ENCODE measurements around the gene SLCO2B1. TPM values are rescaled to one million over a fixed set of nuclear protein-coding genes. Genes with fewer than 3 reads are reported as not detected.

Gene SLCO2B1
- total RNA-seq, 2 experiments from 2014 or later: not detected

DNA sequence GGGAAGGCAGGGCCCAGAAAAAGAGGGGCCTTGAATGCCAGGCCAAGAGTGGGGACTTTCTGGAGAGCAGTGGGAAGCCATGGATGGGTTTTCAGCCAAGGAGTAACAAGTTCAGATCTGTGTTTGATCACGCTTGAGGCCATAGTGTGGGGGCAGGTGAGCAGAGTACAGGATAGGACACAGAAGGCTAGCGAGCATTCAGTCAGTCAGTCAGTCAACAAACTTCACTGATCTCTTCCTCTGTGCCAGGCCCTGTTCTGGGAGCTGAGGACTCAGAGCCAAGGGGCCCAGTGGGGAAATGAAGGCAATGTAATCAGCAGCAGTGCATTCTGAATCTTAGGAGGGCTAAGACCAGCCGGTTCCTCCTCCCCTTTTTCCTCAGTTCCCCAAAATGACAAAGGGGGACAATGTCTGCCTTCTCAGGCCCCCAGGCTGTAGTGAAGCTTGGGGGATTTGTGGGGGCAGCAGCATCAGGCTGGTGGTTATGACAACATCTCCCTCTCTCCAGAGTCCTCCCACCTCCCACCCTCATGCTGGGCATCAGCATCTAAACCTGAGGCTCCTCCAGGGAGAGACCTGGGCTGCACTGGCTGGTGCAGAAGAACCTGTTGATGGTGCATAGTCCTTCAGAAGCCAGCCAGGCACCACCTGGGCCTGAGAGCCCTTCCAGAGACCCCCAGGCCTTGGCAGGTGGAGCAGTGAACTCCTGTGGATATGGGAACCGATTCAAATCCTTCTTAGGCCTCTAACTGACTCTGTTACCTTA lies 46.8 kb downstream of the SLCO2B1 start:
- no peak overlapping the region for H3K27ac Mint-ChIP-seq
- POLR2A ChIA-PET: no interaction called here
- intact Hi-C loops (cut with micrococcal nuclease): no loop called here
- CTCF ChIA-PET: interaction anchor here (22.8 kb wide), 1 partner anchor 52 kb away, joined by 557 read pairs; the partner anchor contains the start of gene SLCO2B1
- H3K36me3 Mint-ChIP-seq (ENCODE audit: low read depth): no peaks in the 10 kb centered on the region
- no peaks in the 10 kb centered on the region for H3K9me3 Mint-ChIP-seq
- H3K4me3 Mint-ChIP-seq: no peak overlapping the region
- no peaks in the 10 kb centered on the region for H3K27me3 Mint-ChIP-seq
- H3K4me1 Mint-ChIP-seq (ENCODE audit: low read depth): no peaks in the 10 kb centered on the region
- TF ChIP-seq CTCF (IDR thresholded peaks at IDR 0.05): no peak
- DNase-seq: no peak
- no peak for ATAC-seq

DNA sequence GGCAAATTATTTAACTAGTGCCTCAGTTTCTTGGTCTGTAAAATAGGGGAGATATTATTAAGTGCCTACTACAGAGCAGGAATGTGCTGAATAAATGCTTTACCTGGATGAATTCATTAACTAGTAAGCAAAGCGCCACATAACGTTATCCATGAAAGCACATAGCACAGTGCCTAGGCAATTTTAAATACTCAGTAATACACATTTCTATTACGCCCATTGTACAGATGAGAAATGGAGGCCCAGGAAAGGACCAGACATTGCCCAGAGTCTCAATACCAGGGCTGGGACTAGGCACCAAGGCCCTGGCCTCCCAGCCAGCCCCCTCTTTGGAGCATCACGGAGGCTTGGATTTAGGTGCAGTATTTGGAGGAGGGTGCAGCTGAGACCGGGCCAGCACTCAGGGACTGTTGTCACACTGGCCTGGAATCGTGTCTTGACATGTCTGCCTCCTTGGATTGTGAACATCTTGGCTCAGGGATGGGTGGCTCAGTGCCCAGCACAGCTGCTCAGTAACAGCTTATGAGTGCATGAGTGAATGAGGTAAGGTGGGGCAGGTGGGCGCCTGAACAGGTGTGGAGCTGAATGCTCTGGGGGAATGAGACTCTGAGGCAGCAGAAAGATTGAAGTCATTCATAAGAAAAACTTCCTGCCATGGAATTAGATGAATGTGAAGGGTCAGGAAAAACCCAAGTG lies 47.5 kb downstream of the SLCO2B1 start:
- H3K9me3 Mint-ChIP-seq: no peaks in the 10 kb centered on the region
- CTCF ChIA-PET: interaction anchor here (22.8 kb wide), 1 partner anchor 52 kb away, joined by 557 read pairs; the partner anchor contains the start of gene SLCO2B1
- POLR2A ChIA-PET: no interaction called here
- H3K4me3 Mint-ChIP-seq: no peak overlapping the region
- DNase-seq: no peak
- intact Hi-C loops (cut with micrococcal nuclease): no loop called here
- H3K27ac Mint-ChIP-seq: no peak overlapping the region
- H3K36me3 Mint-ChIP-seq (ENCODE audit: low read depth): no peaks in the 10 kb centered on the region
- no peaks in the 10 kb centered on the region for H3K4me1 Mint-ChIP-seq (ENCODE audit: low read depth)
- no peaks in the 10 kb centered on the region for H3K27me3 Mint-ChIP-seq
- no peak for ATAC-seq
- TF ChIP-seq CTCF (IDR thresholded peaks at IDR 0.05): no peak

DNA sequence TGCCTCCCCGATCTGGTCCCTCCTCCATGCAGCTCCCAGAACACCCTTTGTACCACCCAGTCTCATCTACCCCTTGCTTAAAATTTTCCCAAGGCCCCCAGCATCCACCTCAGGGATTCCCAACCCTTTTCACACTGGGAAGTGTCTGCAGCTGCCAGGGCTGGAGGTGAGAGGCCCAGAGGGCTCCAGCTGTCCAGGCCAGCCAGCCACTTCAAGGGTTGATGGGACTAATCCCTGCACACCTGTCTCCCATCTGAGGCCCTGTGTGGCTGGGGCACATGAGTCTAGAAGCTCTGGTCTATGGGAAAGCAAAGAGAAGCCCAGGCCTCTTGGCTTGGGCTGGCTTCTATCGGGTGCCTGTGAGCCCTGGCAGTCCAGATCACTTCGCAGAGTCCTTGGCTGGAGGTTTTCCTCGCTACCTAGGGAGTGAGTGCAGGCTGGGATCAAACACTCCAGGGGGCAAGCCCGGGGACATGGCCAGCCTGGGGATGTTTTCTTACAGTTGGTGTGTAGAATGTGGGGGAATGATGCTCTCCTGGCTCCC lies 48.6 kb downstream of the SLCO2B1 start:
- Mint-ChIP-seq H3K4me1 (ENCODE audit: low read depth) (no peaks in the 10 kb centered on the region), H3K27me3 (no peaks in the 10 kb centered on the region), H3K4me3 (no peak overlapping the region), H3K27ac (no peak overlapping the region), H3K36me3 (ENCODE audit: low read depth) (no peaks in the 10 kb centered on the region), H3K9me3 (no peaks in the 10 kb centered on the region)
- no peak for DNase-seq
- ChIA-PET POLR2A (no interaction called here), CTCF (interaction anchor here (22.8 kb wide), 1 partner anchor 53 kb away, joined by 557 read pairs; the partner anchor contains the start of gene SLCO2B1)
- TF ChIP-seq CTCF (IDR thresholded peaks at IDR 0.05): no peak
- intact Hi-C loops (cut with micrococcal nuclease): no loop called here
- no peak for ATAC-seq

DNA sequence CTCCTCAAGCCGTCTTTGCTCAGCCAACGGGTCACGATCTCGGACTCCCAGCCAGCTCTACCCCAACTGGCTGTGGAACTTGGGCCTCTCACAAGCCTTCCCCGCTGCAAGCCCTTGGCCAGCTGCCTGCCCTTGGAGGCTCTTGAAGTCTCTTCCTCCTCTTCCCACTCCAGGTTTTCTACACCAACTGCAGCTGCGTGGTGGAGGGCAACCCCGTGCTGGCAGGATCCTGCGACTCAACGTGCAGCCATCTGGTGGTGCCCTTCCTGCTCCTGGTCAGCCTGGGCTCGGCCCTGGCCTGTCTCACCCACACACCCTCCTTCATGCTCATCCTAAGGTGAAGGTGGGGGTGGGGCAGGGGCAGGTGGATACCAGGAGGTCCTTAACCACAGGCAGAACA lies 49.1 kb downstream of the SLCO2B1 start:
- CTCF ChIA-PET: interaction anchor here (22.8 kb wide), 1 partner anchor 54 kb away, joined by 557 read pairs; the partner anchor contains the start of gene SLCO2B1
- no peaks in the 10 kb centered on the region for H3K27me3 Mint-ChIP-seq
- intact Hi-C loops (cut with micrococcal nuclease): loop anchor here (10.0 kb wide), 1 partner anchor 175 kb away; no protein-coding TSS in a partner anchor

More for the DNA sequence above, 49.1 kb downstream of the SLCO2B1 start:
- Mint-ChIP-seq H3K4me1 (ENCODE audit: low read depth) (no peaks in the 10 kb centered on the region), H3K9me3 (no peaks in the 10 kb centered on the region), H3K4me3 (no peak overlapping the region), H3K36me3 (ENCODE audit: low read depth) (no peaks in the 10 kb centered on the region), H3K27ac (no peak overlapping the region)
- no peak for TF ChIP-seq CTCF (IDR thresholded peaks at IDR 0.05)
- POLR2A ChIA-PET: no interaction called here
- DNase-seq (no peak), ATAC-seq (no peak)
